GM12891 (cell line): Measurements from ENCODE around the gene CH25H.

Experiments
- POLR2A ChIP-seq: IDR thresholded peaks from 2 replicates; pipeline ENCODE4 v1.6.1; 2011; ENCODE audit warnings: low read depth, low read length, control low read depth
- POLR2AphosphoS5 ChIP-seq: IDR thresholded peaks from 2 replicates; pipeline ENCODE4 v1.6.1; 2011; ENCODE audit warnings: low read depth, low read length, control low read depth

DNA sequence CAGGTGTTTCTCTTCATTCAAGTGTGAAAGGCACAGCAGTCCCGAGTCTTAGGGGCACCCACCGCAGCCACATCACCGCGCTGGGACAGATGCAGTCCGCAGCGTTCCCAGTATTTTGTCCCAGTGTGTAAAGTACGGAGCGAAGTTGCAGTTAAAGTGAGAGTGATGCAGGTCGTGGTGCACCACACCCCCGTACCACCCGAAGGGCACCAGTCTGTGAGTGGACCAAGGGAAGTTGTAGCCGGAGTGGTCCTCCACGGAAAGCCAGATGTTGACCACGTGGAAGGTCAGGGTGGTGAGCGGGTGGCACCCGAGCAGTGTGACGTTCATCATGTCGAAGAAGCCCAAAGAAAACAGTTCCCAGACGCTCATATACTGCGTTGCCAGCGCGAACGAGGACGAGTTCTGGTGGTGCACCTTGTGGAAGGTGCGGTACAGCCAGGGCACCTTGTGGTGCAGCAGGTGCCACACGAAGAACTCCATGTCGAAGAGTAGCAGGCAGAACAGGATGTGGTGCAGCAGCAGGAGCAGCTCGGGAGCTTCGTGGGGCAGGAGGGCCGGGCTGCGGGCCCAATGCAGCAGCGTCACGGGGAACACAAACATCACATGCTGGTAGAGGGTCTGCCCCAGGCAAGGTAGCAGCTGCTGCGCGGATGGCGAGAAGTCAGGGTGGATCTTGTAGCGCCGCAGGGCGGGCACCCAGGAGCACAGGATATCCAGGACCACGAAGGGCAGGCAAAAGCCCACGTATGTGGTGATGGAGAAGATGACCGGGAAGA is 526 bp downstream of the CH25H start:
- TF ChIP-seq POLR2AphosphoS5, result no peak
- TF ChIP-seq POLR2A, result no peak
